Prostate gland (tissue), 2 donors: ENCODE data around the gene HYOU1. TPM values are rescaled to one million over a fixed set of nuclear protein-coding genes. Genes with fewer than 3 reads are reported as not detected.
A peak's percentile ranks its signal among the peaks of the same experiment; 100 is the strongest.

Experiments
- DNase-seq: peaks from one replicate; pipeline ENCODE4 v3.0.0-alpha.2; 2019; ENCODE audit warnings: low spot score
- H3K27ac ChIP-seq, 2 donors: fragments of 200-600 bp; sonication (generic); 2 replicates each; pipeline ENCODE4 v1.5.1; 2017 to 2019
- H3K27me3 ChIP-seq: fragments of 200-600 bp; sonication (generic); replicated peaks from 2 replicates; pipeline ENCODE4 v1.5.1; 2019; ENCODE audit not compliant: insufficient read depth
- H3K36me3 ChIP-seq, 2 donors: fragments of 200-600 bp; sonication (generic); 1 replicate in 1 of 2; 2 replicates in 1 of 2; pipeline versions ENCODE4 v1.5.1 to v1.8.1; 2017 to 2019
- H3K4me1 ChIP-seq: fragments of 200-600 bp; sonication (generic); replicated peaks from 2 replicates; pipeline ENCODE4 v1.5.1; 2019
- H3K4me3 ChIP-seq, 2 donors: fragments of 200-600 bp; sonication (generic); 2 replicates each; pipeline ENCODE4 v1.5.1; 2017 to 2019
- H3K9me3 ChIP-seq: fragments of 200-600 bp; sonication (generic); 2 replicates; pipeline ENCODE4 v1.5.1; 2017
- POLR2A ChIP-seq: fragments of 450-650 bp; IDR thresholded peaks from one replicate; pipeline ENCODE4 v1.6.1; 2016; ENCODE audit warnings: antibody characterized with exemption, mild to moderate bottlenecking
- POLR2AphosphoS5 ChIP-seq: sonication (generic); formaldehyde crosslinking; IDR thresholded peaks from one replicate; pipeline ENCODE4 v1.6.1; 2017; ENCODE audit warnings: antibody characterized with exemption
- WGBS: methylation state at CpG from one replicate; pipeline ENCODE4 v1.1.5; 2018; 5-methylcytosine and 5-hydroxymethylcytosine counted together
- intact Hi-C: fragments of 100-400 bp; cut with DNase I; formaldehyde crosslinking; loops from one replicate; pipeline ENCODE4 v1.14.2; 2022
- total RNA-seq, 2 donors: library from RNA; depleted of rRNA; stranded (reverse); fragments of >200 nt; gene quantifications; one replicate each; pipeline ENCODE4 v1.1.0, GENCODE V29; 2016
- TF ChIP-seq, protein P1 (sequence below), 4 experiments: fragments of 200-600 bp in 2 of 4; fragments of 450-650 bp in 2 of 4; sonication (generic) in 2 of 4; IDR thresholded peaks; 1 replicate in 3 of 4; 2 replicates in 1 of 4; pipeline ENCODE4 v1.5.1; 2016 to 2019; ENCODE audit warnings: antibody characterized with exemption in 4 of 4, mild to moderate bottlenecking in 2 of 4, moderate library complexity in 2 of 4

HYOU1 gene
- total RNA-seq, 2 donors from 2014 or later = 115 to 149 TPM

DNA sequence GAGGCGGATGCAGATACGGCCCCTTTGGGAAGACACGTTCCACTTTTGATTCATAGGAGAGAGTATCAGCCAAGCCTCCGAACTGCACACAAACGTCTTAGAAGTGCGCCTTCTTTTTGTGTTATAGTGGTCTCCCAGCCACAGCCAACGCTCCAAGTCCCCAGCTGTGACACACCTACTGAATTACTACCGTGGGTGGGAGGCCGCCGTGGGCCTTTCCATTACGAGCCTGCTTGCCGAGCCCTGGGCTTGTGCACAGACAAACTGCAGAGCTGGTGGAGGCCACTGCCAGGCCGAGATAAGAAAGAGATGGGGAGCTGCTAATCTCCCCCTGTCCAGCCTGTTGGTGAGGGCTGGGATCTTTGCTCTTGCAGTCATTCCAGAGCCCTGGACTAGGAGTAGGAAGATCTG lies 28.4 kb upstream of the HYOU1 start:
- Histone ChIP-seq H3K27ac (peak overlapping the region; percentile 70 to 75), H3K4me3 (peak overlapping the region; percentile 57 to 65), H3K27me3 (no peaks in the 10 kb centered on the region), H3K4me1 (peaks cover 4% of the 10 kb centered on the region), H3K36me3 (peaks cover 0 to 5% of the 10 kb centered on the region in 2 donors), H3K9me3 (no peaks in the 10 kb centered on the region)
- intact Hi-C loops = no loop called here
- 0% methylated on average over 13 of the region's 13 CpGs for whole genome bisulfite sequencing
- no peak for DNase-seq
- TF ChIP-seq, protein P1, sequence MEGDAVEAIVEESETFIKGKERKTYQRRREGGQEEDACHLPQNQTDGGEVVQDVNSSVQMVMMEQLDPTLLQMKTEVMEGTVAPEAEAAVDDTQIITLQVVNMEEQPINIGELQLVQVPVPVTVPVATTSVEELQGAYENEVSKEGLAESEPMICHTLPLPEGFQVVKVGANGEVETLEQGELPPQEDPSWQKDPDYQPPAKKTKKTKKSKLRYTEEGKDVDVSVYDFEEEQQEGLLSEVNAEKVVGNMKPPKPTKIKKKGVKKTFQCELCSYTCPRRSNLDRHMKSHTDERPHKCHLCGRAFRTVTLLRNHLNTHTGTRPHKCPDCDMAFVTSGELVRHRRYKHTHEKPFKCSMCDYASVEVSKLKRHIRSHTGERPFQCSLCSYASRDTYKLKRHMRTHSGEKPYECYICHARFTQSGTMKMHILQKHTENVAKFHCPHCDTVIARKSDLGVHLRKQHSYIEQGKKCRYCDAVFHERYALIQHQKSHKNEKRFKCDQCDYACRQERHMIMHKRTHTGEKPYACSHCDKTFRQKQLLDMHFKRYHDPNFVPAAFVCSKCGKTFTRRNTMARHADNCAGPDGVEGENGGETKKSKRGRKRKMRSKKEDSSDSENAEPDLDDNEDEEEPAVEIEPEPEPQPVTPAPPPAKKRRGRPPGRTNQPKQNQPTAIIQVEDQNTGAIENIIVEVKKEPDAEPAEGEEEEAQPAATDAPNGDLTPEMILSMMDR (IDR thresholded peaks at IDR 0.05) = no peak
- TF ChIP-seq POLR2A (no peak), POLR2AphosphoS5 (no peak)

DNA sequence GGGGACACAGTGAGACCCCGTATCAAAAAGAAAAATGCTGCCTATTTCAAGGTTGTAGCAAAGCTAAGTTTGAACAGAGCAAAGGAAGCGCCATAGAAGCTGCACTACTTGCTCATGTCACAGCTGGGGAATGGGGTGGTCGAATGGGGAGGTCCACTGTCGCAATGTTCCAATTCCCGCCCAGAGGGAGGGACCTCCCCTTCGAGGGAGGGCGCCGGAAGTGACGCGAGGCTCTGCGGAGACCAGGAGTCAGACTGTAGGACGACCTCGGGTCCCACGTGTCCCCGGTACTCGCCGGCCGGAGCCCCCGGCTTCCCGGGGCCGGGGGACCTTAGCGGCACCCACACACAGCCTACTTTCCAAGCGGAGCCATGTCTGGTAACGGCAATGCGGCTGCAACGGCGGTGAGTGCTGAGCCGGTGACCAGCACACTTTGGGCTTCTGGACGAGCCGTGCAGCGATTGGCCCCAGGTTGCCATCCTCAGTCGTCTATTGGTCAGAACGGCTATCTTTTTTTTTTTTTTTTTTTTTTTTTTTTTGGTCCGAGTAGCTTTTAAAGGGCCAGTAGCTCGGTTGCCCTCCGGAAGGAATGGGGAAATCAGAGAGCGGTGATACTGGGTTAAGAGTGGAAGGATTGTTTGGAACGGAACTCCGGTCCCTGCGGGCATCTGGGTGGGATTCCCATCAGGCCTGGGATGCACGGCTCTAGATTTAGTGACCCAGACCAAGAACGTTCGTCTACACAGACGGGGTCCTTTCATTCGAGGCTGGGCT lies 27.8 kb upstream of the HYOU1 start, which contains the start of gene HMBS:
HMBS (plus strand) TSS at position 219 of the 774 bp plus-strand sequence; CDS start at position 372, 153 bp downstream.
- Histone ChIP-seq H3K9me3 (no peaks in the 10 kb centered on the region), H3K27ac (peak within 1 kb of the TSS; percentile 70 to 75), H3K4me3 (peak within 1 kb of the TSS; percentile 57 to 65), H3K27me3 (no peaks in the 10 kb centered on the region), H3K4me1 (peaks cover 4% of the 10 kb centered on the region), H3K36me3 (peaks cover 0 to 5% of the 10 kb centered on the region in 2 donors)
- TF ChIP-seq POLR2A (no peak), POLR2AphosphoS5 (peak; percentile 80)
- TF ChIP-seq, protein P1 (IDR thresholded peaks at IDR 0.05) = no peak
- peak; percentile 89 for DNase-seq
- intact Hi-C loops = no loop called here
- 2% methylated on average over 45 of the region's 45 CpGs for WGBS

DNA sequence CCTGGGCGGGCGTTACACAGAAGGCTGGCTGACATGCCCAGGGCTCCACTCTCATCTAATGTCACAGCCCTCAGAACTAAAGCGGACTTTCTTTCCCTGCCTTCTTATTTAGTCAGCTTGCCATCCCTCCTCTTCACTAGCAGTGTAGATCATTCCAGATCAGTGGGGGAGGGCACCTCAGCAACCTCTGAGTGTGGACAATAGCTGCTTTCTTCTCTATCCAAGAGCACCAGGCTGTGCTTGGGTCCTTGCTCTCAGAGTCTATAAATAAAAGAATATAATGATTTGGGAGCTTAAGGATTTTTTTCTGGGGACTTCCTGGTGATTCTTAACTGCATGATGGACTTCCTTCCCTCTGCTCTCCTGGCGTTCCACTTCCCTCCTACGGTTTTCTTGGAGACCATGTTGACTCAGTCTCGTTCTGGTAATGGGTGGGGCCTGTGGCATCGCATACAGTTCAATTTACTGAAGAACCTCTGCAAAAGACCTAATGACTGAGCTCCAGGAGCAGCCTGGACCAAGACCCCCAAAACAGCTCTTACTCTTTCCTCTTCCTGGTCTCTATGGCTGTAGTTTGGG lies 24.8 kb upstream of the HYOU1 start:
- Histone ChIP-seq H3K36me3 (peaks cover 14 to 18% of the 10 kb centered on the region in 2 donors), H3K4me3 (no peak overlapping the region), H3K27ac (no peak overlapping the region), H3K9me3 (no peaks in the 10 kb centered on the region), H3K4me1 (peaks cover 4% of the 10 kb centered on the region), H3K27me3 (no peaks in the 10 kb centered on the region)
- intact Hi-C loops = no loop called here
- no peak for TF ChIP-seq POLR2AphosphoS5
- DNase-seq = no peak
- 71% methylated on average over 7 of the region's 7 CpGs for WGBS

DNA sequence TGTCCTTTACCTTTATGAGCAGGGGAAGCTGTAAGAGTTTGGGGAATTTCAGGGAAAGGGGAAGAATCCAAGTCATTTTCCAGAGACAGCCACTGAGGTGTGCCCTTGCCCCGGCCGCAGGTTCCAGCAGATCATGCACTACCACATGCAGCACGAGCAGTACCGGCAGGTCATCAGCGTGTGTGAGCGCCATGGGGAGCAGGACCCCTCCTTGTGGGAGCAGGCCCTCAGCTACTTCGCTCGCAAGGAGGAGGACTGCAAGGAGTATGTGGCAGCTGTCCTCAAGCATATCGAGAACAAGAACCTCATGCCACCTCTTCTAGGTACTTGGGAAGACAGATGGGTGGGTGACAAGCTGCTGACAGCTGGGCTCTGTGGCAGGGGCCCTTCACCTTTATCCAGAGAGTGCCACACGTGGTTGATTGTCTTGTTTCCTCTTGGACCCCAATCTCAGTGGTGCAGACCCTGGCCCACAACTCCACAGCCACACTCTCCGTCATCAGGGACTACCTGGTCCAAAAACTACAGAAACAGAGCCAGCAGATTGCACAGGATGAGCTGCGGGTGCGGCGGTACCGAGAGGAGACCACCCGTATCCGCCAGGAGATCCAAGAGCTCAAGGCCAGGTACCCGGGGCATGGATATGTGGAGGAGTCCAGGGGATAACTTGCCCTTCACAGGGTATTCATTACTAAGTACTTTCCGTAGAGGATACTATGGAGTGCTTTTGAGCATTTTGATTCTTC lies 21.8 kb upstream of the HYOU1 start:
- TF ChIP-seq POLR2A = no peak
- TF ChIP-seq, protein P1 (IDR thresholded peaks at IDR 0.05) = no peak
- TF ChIP-seq POLR2AphosphoS5 = no peak
- H3K27ac ChIP-seq = no peak overlapping the region
- no peaks in the 10 kb centered on the region for H3K27me3 ChIP-seq
- H3K9me3 ChIP-seq = no peaks in the 10 kb centered on the region
- WGBS = 94% methylated on average over 19 of the region's 19 CpGs
- no peak overlapping the region for H3K4me3 ChIP-seq
- DNase-seq = no peak
- no peaks in the 10 kb centered on the region for H3K4me1 ChIP-seq
- intact Hi-C loops = no loop called here
- H3K36me3 ChIP-seq = peaks cover 18 to 28% of the 10 kb centered on the region in 2 donors

DNA sequence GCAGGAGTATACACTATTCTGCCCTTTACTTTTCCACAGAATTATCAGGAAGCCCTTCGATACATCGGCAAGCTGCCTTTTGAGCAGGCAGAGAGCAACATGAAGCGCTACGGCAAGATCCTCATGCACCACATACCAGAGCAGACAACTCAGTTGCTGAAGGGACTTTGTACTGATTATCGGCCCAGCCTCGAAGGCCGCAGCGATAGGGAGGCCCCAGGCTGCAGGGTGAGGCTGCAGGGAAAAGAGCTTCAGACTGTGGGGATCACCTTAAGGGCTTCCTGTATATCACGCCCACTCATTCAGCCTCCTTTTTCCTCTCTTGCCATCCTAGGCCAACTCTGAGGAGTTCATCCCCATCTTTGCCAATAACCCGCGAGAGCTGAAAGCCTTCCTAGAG lies 20.8 kb upstream of the HYOU1 start:
- Histone ChIP-seq H3K36me3 (peaks cover 22 to 35% of the 10 kb centered on the region in 2 donors), H3K9me3 (no peaks in the 10 kb centered on the region), H3K4me3 (no peak overlapping the region), H3K4me1 (no peaks in the 10 kb centered on the region), H3K27me3 (no peaks in the 10 kb centered on the region), H3K27ac (no peak overlapping the region)
- intact Hi-C loops = no loop called here
- TF ChIP-seq, protein P1 (IDR thresholded peaks at IDR 0.05) = no peak
- TF ChIP-seq POLR2A (no peak), POLR2AphosphoS5 (no peak)
- 90% methylated on average over 11 of the region's 11 CpGs for WGBS
- no peak for DNase-seq
